ENCODE results near the gene TIMMDC1.

Gene TIMMDC1

GRCh38 chr3:119498186-119499011, at the start of gene TIMMDC1:
Gene TIMMDC1 (plus strand): TSS chr3:119498547. CDS start chr3:119498734, 187 bp downstream.
- DNase-seq, result peak; percentile 91 to 97 (median 93)

GRCh38 chr3:119453822-119454221, 44.5 kb upstream of the TIMMDC1 start:
- no peak for DNase-seq

- no peak for DNase-seq
These were observed 41.9 kb upstream of the TIMMDC1 start for GRCh38 chr3:119456469-119456868.

- no peak for DNase-seq
These were observed 41.1 kb upstream of the TIMMDC1 start for GRCh38 chr3:119457246-119457645.

- DNase-seq, result peak; percentile 94 to 98 (median 96)
These were observed 34.9 kb upstream of the TIMMDC1 start, which contains the start of gene TMEM39A for GRCh38 chr3:119463171-119464169. Gene TMEM39A (minus strand): TSS chr3:119463615. CDS start chr3:119462074, 1,541 bp downstream.

- no peak for DNase-seq
These were observed 30.3 kb upstream of the TIMMDC1 start for GRCh38 chr3:119468041-119468440.

GRCh38 chr3:119469418-119470189, 28.7 kb upstream of the TIMMDC1 start:
- no peak for DNase-seq

GRCh38 chr3:119470866-119471265, 27.5 kb upstream of the TIMMDC1 start:
- no peak for DNase-seq

- DNase-seq, result no peak
These were observed 17.3 kb upstream of the TIMMDC1 start for GRCh38 chr3:119481079-119481478.

- DNase-seq, result no peak
These were observed 15.2 kb upstream of the TIMMDC1 start for GRCh38 chr3:119483101-119483500.

- no peak for DNase-seq
These were observed 12.8 kb upstream of the TIMMDC1 start for GRCh38 chr3:119485563-119485962.

- DNase-seq, result no peak
These were observed 8.2 kb upstream of the TIMMDC1 start for GRCh38 chr3:119490153-119490552.

- no peak for DNase-seq
These were observed 6.2 kb upstream of the TIMMDC1 start for GRCh38 chr3:119492128-119492527.

GRCh38 chr3:119492810-119493209, 5.5 kb upstream of the TIMMDC1 start:
- DNase-seq, result no peak

GRCh38 chr3:119494597-119494996, 3.8 kb upstream of the TIMMDC1 start:
- DNase-seq, result no peak

- DNase-seq, result no peak
These were observed 544 bp upstream of the TIMMDC1 start for GRCh38 chr3:119497820-119498185.

GRCh38 chr3:119500265-119500664, 1.9 kb downstream of the TIMMDC1 start:
- DNase-seq, result no peak

- DNase-seq, result no peak
These were observed 2.6 kb downstream of the TIMMDC1 start for GRCh38 chr3:119500901-119501300.

GRCh38 chr3:119506631-119507030, 8.3 kb downstream of the TIMMDC1 start:
- DNase-seq, result no peak

- DNase-seq, result no peak
These were observed 9.1 kb downstream of the TIMMDC1 start for GRCh38 chr3:119507404-119507803.

- DNase-seq, result no peak
These were observed 10.0 kb downstream of the TIMMDC1 start for GRCh38 chr3:119508172-119508845.

- no peak for DNase-seq
These were observed 12.3 kb downstream of the TIMMDC1 start for GRCh38 chr3:119510690-119511089.
